Loucy (cell line): Measurements from ENCODE around the gene ALG14.

ENCODE experiments used
- EZH2phosphoT487 ChIP-seq: fragments of 200-600 bp; IDR thresholded peaks from 2 replicates; pipeline ENCODE4 v1.6.1; 2018; ENCODE audit warnings: antibody characterized with exemption, mild to moderate bottlenecking, moderate library complexity, borderline replicate concordance
- TF ChIP-seq, protein P1 (sequence below): fragments of 200-600 bp; sonication (generic); conservative IDR thresholded peaks from 2 replicates; pipeline ENCODE4 v1.5.1; 2014; ENCODE audit warnings: mild to moderate bottlenecking, antibody characterized with exemption, low read length

DNA sequence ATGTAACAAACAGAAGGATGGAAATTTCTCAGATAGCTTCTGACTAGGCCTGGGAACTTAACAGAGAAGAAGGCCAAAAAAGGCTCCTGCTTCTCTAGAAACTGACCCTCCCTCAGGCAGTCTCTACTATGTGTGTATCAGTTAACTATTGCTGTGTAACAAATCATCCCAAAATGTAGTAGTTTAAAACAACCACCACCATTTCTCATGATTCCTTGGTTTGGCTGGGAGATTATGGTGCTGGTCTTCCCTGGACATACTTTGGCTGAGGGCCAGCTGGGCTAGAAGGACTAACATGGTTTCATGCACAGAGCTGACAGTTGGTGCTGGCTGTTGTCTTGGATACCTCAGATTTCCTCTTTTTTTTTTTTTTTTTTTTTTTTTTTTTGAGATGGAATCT, 119.6 kb downstream of the ALG14 start:
- TF ChIP-seq, protein P1, sequence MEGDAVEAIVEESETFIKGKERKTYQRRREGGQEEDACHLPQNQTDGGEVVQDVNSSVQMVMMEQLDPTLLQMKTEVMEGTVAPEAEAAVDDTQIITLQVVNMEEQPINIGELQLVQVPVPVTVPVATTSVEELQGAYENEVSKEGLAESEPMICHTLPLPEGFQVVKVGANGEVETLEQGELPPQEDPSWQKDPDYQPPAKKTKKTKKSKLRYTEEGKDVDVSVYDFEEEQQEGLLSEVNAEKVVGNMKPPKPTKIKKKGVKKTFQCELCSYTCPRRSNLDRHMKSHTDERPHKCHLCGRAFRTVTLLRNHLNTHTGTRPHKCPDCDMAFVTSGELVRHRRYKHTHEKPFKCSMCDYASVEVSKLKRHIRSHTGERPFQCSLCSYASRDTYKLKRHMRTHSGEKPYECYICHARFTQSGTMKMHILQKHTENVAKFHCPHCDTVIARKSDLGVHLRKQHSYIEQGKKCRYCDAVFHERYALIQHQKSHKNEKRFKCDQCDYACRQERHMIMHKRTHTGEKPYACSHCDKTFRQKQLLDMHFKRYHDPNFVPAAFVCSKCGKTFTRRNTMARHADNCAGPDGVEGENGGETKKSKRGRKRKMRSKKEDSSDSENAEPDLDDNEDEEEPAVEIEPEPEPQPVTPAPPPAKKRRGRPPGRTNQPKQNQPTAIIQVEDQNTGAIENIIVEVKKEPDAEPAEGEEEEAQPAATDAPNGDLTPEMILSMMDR = no peak
- TF ChIP-seq EZH2phosphoT487 = no peak
